RWPE2 (cell line): Measurements from ENCODE around the gene SH2B3.
A peak's percentile ranks its signal among the peaks of the same experiment; 100 is the strongest.

ENCODE experiments used
- ATAC-seq: fragments of 200-7000 bp; cut with Tn5 transposase; 3 replicates; pipeline ENCODE4 v1.9.1; 2021; ENCODE audit warnings: low read depth
- DNase-seq: peaks from one replicate; pipeline ENCODE4 v3.0.0-alpha.2; 2020; ENCODE audit warnings: low spot score
- H3K27ac ChIP-seq: fragments of 450-650 bp; 2 replicates; pipeline ENCODE4 v1.5.1; 2017; ENCODE audit warnings: mild to moderate bottlenecking; ENCODE audit not compliant: poor library complexity, severe bottlenecking
- H3K27me3 ChIP-seq: fragments of 250-450 bp; sonication (Bioruptor Pico); 2 replicates; pipeline ENCODE4 v1.5.1; 2021; ENCODE audit warnings: mild to moderate bottlenecking, moderate library complexity; ENCODE audit not compliant: insufficient read depth, poor library complexity, severe bottlenecking
- H3K36me3 ChIP-seq: fragments of 250-450 bp; sonication (Bioruptor Pico); 2 replicates; pipeline ENCODE4 v1.5.1; 2020; ENCODE audit warnings: low read depth, mild to moderate bottlenecking, moderate library complexity
- H3K4me1 ChIP-seq: fragments of 250-450 bp; sonication (Bioruptor Pico); 2 replicates; pipeline ENCODE4 v1.5.1; 2021; ENCODE audit warnings: mild to moderate bottlenecking, moderate library complexity; ENCODE audit not compliant: insufficient read depth, poor library complexity, severe bottlenecking
- H3K4me3 ChIP-seq: fragments of 250-450 bp; sonication (Bioruptor Pico); 2 replicates; pipeline ENCODE4 v1.5.1; 2021; ENCODE audit warnings: mild to moderate bottlenecking, moderate library complexity; ENCODE audit not compliant: severe bottlenecking
- H3K9me3 ChIP-seq: fragments of 250-450 bp; sonication (Bioruptor Pico); 2 replicates; pipeline ENCODE4 v1.5.1; 2021; ENCODE audit warnings: mild to moderate bottlenecking, moderate library complexity; ENCODE audit not compliant: severe bottlenecking
- CTCF ChIP-seq: fragments of 450-650 bp; IDR thresholded peaks from one replicate; pipeline ENCODE4 v1.5.1; 2017; ENCODE audit warnings: mild to moderate bottlenecking, moderate library complexity; ENCODE audit not compliant: poor library complexity, severe bottlenecking

Gene SH2B3

GRCh38 chr12:111361073-111361716 lies 44.5 kb upstream of the SH2B3 start:
- TF ChIP-seq CTCF = no peak
- H3K4me1 ChIP-seq = peaks cover 4% of the 10 kb centered on the region
- no peak overlapping the region for H3K4me3 ChIP-seq
- no peaks in the 10 kb centered on the region for H3K9me3 ChIP-seq
- no peak overlapping the region for H3K27ac ChIP-seq
- ATAC-seq (no peak), DNase-seq (no peak)
- no peaks in the 10 kb centered on the region for H3K27me3 ChIP-seq
- no peaks in the 10 kb centered on the region for H3K36me3 ChIP-seq

DNA sequence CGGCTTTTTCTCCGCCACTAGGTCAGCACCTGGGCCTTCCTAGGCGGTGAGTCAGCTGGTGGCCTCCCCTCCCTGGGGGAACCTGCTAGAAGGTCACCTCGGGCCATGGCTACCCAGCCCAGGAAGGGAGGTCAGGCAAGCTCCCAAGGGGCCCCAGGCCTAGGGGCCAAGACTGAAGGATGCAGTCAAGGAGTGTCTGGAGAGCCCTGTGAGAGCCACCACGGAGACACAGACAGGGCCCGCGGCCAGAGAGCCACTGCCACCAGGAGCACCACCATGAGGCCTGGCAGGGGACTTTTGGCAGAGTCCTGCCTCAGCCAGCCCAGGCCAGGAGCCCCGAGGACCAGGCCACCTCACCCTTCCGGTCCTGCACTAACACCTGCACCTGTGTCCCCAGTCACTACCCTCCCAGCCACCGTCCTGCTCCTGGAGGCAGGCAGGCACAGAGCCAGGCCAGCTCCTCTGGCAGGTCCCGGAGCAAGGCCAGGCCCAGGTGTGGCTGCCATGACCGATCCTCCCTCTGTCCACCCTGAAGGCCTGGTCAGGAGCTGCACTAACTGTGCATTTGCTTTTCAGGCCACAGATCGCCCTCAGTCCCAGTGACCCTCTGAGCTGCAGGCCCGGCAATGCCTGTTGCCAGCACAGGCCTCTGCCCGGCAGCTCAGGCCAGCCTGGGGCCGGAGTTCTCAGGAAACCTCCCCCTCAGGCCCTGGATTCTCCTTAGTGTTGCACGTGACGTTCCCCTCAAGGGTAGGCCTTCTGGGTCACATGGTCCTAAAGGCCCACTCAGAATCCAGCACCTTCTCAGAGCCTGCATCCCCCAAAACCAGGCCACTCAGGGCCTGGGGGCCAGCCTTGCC lies 43.8 kb upstream of the SH2B3 start:
- Histone ChIP-seq H3K4me1 (peaks cover 4% of the 10 kb centered on the region), H3K4me3 (no peak overlapping the region), H3K36me3 (no peaks in the 10 kb centered on the region), H3K9me3 (no peaks in the 10 kb centered on the region), H3K27me3 (no peaks in the 10 kb centered on the region), H3K27ac (no peak overlapping the region)
- no peak for TF ChIP-seq CTCF
- no peak for DNase-seq
- ATAC-seq = peak; percentile 55

DNA sequence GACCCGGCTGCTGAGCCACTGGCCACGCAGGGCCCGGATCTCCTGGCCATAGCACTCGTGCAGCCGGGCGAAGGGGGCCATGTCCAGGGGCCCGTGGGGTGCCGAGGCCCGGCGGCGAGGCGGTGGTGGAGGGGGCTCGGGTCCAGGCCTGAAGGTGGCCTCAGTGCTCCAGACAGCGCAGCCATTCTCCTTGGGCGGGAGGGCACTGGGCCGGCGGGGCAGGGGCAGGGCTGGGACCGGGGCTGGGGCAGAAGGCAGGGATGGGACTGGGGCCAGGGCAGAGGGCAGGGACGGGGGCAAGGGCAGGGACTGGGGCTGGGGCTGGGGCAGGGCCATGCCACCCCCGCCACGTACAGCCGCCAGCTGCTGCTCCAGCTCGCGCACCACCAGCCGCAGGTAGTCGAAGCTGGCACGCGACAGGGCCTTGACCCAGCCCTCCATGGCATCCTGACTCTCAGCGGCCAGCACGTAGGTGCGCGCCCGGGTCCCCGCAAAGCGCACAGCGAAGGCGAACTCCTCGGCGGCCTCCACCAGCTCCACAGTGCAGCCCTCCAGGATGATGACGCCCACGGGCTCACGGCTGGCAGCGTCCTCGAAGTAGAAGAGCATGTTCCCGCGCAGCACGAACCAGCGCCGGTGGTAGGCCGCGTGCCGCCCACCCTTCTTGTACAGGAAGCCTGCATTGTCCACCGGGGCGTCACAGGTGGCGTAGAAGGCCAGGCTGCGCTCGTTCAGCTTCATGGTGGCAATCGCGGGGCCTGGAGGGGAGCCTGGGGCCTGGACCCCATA lies 42.8 kb upstream of the SH2B3 start:
- no peak overlapping the region for H3K27ac ChIP-seq
- no peaks in the 10 kb centered on the region for H3K27me3 ChIP-seq
- DNase-seq = no peak
- peaks cover 6% of the 10 kb centered on the region for H3K4me1 ChIP-seq
- no peaks in the 10 kb centered on the region for H3K36me3 ChIP-seq
- no peaks in the 10 kb centered on the region for H3K9me3 ChIP-seq
- no peak for ATAC-seq
- TF ChIP-seq CTCF = no peak
- H3K4me3 ChIP-seq = no peak overlapping the region

DNA sequence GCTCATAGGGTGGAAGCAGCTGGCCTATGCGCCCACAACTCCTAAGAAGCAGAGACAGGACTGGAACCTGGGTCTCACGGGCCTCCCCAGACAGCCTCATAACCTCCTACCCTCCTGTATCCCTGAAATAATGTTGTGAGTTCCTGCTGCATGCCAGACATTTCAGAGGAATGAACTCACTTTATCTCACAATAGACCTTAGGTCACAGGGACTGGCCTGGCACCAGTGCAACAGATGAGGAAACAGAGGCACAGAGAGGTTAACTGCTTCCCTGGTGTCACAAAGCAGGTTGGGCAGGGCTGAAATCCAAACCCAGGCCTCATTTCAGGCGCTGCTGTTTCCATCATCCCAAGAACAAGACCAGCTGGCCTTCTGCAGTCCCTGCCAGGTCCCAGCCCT lies 42.1 kb upstream of the SH2B3 start:
- H3K9me3 ChIP-seq = no peaks in the 10 kb centered on the region
- H3K36me3 ChIP-seq = no peaks in the 10 kb centered on the region
- H3K4me1 ChIP-seq = peaks cover 8% of the 10 kb centered on the region
- H3K4me3 ChIP-seq = no peak overlapping the region
- H3K27ac ChIP-seq = no peak overlapping the region
- H3K27me3 ChIP-seq = no peaks in the 10 kb centered on the region
- no peak for DNase-seq
- no peak for TF ChIP-seq CTCF
- ATAC-seq = no peak
